HEK293 (cell line): ENCODE results near the gene ACTN3.
"Not testable (repeated sequence)": the region's sequence is repeated elsewhere in the genome, so short reads cannot be mapped to it uniquely, and the experiment has no call there.

ENCODE experiments used
- CTCF ChIP-seq: fragments of 450-650 bp; formaldehyde crosslinking; IDR thresholded peaks from 2 replicates; pipeline ENCODE4 v1.5.1; 2016; ENCODE audit warnings: missing biosample characterization, missing genetic modification characterization
- PATZ1 ChIP-seq: fragments of 450-650 bp; formaldehyde crosslinking; IDR thresholded peaks from 2 replicates; pipeline ENCODE4 v1.5.1; 2016; ENCODE audit warnings: missing biosample characterization, missing genetic modification characterization
- PRDM4 ChIP-seq: fragments of 450-650 bp; formaldehyde crosslinking; IDR thresholded peaks from 2 replicates; pipeline ENCODE4 v1.5.1; 2017; ENCODE audit warnings: missing biosample characterization, missing genetic modification characterization
- ZNF416 ChIP-seq: fragments of 450-650 bp; formaldehyde crosslinking; IDR thresholded peaks from 2 replicates; pipeline ENCODE4 v1.5.1; 2016; ENCODE audit warnings: missing biosample characterization, missing genetic modification characterization
- ZNF76 ChIP-seq: fragments of 450-650 bp; formaldehyde crosslinking; IDR thresholded peaks from 2 replicates; pipeline ENCODE4; 2016; ENCODE audit warnings: low read depth, missing biosample characterization, missing genetic modification characterization, borderline replicate concordance
- ZNF792 ChIP-seq: fragments of 450-650 bp; formaldehyde crosslinking; IDR thresholded peaks from 2 replicates; pipeline ENCODE4 v1.5.1; 2016; ENCODE audit warnings: missing biosample characterization, missing genetic modification characterization
- TF ChIP-seq, protein P1 (sequence below): fragments of 450-650 bp; formaldehyde crosslinking; IDR thresholded peaks from 2 replicates; pipeline ENCODE4 v1.5.1; 2016; ENCODE audit warnings: missing biosample characterization, missing genetic modification characterization
- TF ChIP-seq, protein P2 (sequence below): fragments of 450-650 bp; formaldehyde crosslinking; IDR thresholded peaks from 2 replicates; pipeline ENCODE4 v1.5.1; 2016; ENCODE audit warnings: missing biosample characterization, missing genetic modification characterization

- not testable (repeated sequence) for TF ChIP-seq CTCF (tag by site-specific recombination); ZNF76; PRDM4; ZNF792; PATZ1; ZNF416
- TF ChIP-seq, protein P1, sequence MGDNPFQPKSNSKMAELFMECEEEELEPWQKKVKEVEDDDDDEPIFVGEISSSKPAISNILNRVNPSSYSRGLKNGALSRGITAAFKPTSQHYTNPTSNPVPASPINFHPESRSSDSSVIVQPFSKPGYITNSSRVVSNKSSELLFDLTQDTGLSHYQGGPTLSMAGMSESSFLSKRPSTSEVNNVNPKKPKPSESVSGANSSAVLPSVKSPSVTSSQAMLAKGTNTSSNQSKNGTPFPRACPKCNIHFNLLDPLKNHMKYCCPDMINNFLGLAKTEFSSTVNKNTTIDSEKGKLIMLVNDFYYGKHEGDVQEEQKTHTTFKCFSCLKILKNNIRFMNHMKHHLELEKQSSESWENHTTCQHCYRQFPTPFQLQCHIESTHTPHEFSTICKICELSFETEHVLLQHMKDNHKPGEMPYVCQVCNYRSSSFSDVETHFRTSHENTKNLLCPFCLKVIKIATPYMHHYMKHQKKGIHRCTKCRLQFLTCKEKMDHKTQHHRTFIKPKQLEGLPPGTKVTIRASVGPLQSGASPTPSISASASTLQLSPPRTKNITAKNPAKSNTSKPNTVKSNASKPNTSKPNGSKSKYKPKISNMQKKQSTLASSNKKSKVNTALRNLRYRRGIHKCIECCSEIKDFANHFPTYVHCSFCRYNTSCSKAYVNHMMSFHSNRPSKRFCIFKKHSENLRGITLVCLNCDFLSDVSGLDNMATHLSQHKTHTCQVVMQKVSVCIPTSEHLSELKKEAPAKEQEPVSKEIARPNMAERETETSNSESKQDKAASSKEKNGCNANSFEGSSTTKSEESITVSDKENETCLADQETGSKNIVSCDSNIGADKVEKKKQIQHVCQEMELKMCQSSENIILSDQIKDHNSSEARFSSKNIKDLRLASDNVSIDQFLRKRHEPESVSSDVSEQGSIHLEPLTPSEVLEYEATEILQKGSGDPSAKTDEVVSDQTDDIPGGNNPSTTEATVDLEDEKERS (tag by site-specific recombination), result not testable (repeated sequence)
- TF ChIP-seq, protein P2, sequence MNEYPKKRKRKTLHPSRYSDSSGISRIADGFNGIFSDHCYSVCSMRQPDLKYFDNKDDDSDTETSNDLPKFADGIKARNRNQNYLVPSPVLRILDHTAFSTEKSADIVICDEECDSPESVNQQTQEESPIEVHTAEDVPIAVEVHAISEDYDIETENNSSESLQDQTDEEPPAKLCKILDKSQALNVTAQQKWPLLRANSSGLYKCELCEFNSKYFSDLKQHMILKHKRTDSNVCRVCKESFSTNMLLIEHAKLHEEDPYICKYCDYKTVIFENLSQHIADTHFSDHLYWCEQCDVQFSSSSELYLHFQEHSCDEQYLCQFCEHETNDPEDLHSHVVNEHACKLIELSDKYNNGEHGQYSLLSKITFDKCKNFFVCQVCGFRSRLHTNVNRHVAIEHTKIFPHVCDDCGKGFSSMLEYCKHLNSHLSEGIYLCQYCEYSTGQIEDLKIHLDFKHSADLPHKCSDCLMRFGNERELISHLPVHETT (tag by site-specific recombination), result not testable (repeated sequence)
These were observed 59.9 kb downstream of the ACTN3 start for GRCh38 chr11:66606608-66607007.
